ENCODE results near the gene IGSF5. TPM values are rescaled to one million over a fixed set of nuclear protein-coding genes. Genes with fewer than 3 reads are reported as not detected.

Gene IGSF5
- total RNA-seq, 3 donors from 2014 or later = 0.23 to 0.29 (median 0.25) TPM

GRCh38 chr21:39727401-39728120 is 17.4 kb upstream of the IGSF5 start:
- Histone ChIP-seq H3K36me3 (ENCODE audit: low read depth) (no peaks in the 10 kb centered on the region), H3K9me3 (no peaks in the 10 kb centered on the region), H3K4me3 (no peak overlapping the region), H3K4me1 (ENCODE audit: low read depth) (no peaks in the 10 kb centered on the region)
- TF ChIP-seq, protein P1, sequence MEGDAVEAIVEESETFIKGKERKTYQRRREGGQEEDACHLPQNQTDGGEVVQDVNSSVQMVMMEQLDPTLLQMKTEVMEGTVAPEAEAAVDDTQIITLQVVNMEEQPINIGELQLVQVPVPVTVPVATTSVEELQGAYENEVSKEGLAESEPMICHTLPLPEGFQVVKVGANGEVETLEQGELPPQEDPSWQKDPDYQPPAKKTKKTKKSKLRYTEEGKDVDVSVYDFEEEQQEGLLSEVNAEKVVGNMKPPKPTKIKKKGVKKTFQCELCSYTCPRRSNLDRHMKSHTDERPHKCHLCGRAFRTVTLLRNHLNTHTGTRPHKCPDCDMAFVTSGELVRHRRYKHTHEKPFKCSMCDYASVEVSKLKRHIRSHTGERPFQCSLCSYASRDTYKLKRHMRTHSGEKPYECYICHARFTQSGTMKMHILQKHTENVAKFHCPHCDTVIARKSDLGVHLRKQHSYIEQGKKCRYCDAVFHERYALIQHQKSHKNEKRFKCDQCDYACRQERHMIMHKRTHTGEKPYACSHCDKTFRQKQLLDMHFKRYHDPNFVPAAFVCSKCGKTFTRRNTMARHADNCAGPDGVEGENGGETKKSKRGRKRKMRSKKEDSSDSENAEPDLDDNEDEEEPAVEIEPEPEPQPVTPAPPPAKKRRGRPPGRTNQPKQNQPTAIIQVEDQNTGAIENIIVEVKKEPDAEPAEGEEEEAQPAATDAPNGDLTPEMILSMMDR (IDR thresholded peaks at IDR 0.05) = no peak
- no peak for DNase-seq
- intact Hi-C loops (cut with DNase I, micrococcal nuclease) = no loop called here
- ATAC-seq = no peak

DNA sequence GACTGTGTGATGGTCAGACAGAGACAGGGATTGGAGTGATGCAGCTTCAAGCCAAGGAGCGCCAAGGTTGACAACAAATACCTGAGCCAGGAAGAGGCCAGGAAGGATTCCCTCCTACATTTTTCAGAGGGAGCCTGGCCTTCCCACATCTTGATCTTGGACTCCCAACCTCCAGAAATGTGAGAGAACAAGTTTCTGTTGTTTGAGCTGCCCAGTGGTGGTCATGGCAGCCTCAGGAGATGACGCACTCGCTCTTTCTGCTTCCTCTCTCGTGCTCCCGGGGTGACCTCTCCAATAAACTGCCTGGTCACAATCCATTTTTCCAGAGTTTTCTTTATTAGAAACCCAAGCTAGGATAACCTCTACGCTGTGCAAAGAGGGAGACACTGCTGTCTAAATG is 16.6 kb upstream of the IGSF5 start:
- intact Hi-C loops (cut with DNase I, micrococcal nuclease) = no loop called here
- no peaks in the 10 kb centered on the region for H3K9me3 ChIP-seq
- H3K36me3 ChIP-seq (ENCODE audit: low read depth) = no peaks in the 10 kb centered on the region
- no peak overlapping the region for H3K4me3 ChIP-seq
- no peak for ATAC-seq
- TF ChIP-seq, protein P1 (IDR thresholded peaks at IDR 0.05) = no peak
- H3K4me1 ChIP-seq (ENCODE audit: low read depth) = no peaks in the 10 kb centered on the region
- no peak for DNase-seq

GRCh38 chr21:39730418-39731157 is 14.4 kb upstream of the IGSF5 start:
- H3K4me3 ChIP-seq = no peak overlapping the region
- no peak for ATAC-seq
- H3K36me3 ChIP-seq (ENCODE audit: low read depth) = no peaks in the 10 kb centered on the region
- TF ChIP-seq, protein P1 (IDR thresholded peaks at IDR 0.05) = no peak
- no peak for DNase-seq
- intact Hi-C loops (cut with DNase I, micrococcal nuclease) = no loop called here
- no peaks in the 10 kb centered on the region for H3K4me1 ChIP-seq (ENCODE audit: low read depth)
- no peaks in the 10 kb centered on the region for H3K9me3 ChIP-seq

- no peaks in the 10 kb centered on the region for H3K36me3 ChIP-seq (ENCODE audit: low read depth)
- DNase-seq (no peak), ATAC-seq (no peak)
- intact Hi-C loops (cut with DNase I, micrococcal nuclease) = no loop called here
- H3K4me3 ChIP-seq = no peak overlapping the region
- H3K4me1 ChIP-seq (ENCODE audit: low read depth) = no peaks in the 10 kb centered on the region
- no peaks in the 10 kb centered on the region for H3K9me3 ChIP-seq
- TF ChIP-seq, protein P1 (IDR thresholded peaks at IDR 0.05) = no peak
Observed at GRCh38 chr21:39736716-39737115, 8.3 kb upstream of the IGSF5 start.

- no peak for ATAC-seq
- Histone ChIP-seq H3K4me1 (ENCODE audit: low read depth) (no peaks in the 10 kb centered on the region), H3K9me3 (no peaks in the 10 kb centered on the region), H3K4me3 (no peak overlapping the region), H3K36me3 (ENCODE audit: low read depth) (no peaks in the 10 kb centered on the region)
- no peak for DNase-seq
- intact Hi-C loops (cut with DNase I, micrococcal nuclease) = no loop called here
- TF ChIP-seq, protein P1 (IDR thresholded peaks at IDR 0.05) = no peak
Observed at GRCh38 chr21:39737376-39738000, 7.5 kb upstream of the IGSF5 start.
